ENCODE measurements around the gene RPS6KA5.

GRCh38 chr14:91060351-91061055, at the start of gene RPS6KA5:
- TF ChIP-seq EP300 (IDR thresholded peaks at IDR 0.05; ENCODE audit: low read length) (no peak; the same call in 1 of the 2 replicates), BDP1 (IDR thresholded peaks at IDR 0.05; ENCODE audit: insufficient read depth, insufficient read length) (no peak)
